Duodenal mucosa (tissue), 2 donors: ENCODE data around the gene SAMHD1.
"Not testable (repeated sequence)": the region's sequence is repeated elsewhere in the genome, so short reads cannot be mapped to it uniquely, and the experiment has no call there.

Experiments
- H3K27ac ChIP-seq: one replicate; pipeline ENCODE4 v1.7.0; 2013; ENCODE audit warnings: low read depth, low read length
- H3K27me3 ChIP-seq, 2 donors: one replicate each; pipeline ENCODE4 v1.7.0; 2013; ENCODE audit warnings: low read length in 2 of 2, control low read depth in 1 of 2; ENCODE audit not compliant: insufficient read depth in 2 of 2, control insufficient read depth in 1 of 2
- H3K36me3 ChIP-seq, 2 donors: one replicate each; pipeline ENCODE4 v1.7.0; 2013; ENCODE audit warnings: low read length in 2 of 2, control low read depth in 1 of 2; ENCODE audit not compliant: insufficient read depth in 2 of 2, control insufficient read depth in 1 of 2
- H3K4me1 ChIP-seq, 2 donors: one replicate each; pipeline ENCODE4 v1.7.0; 2013; ENCODE audit warnings: low read length in 2 of 2, control low read depth in 1 of 2; ENCODE audit not compliant: insufficient read depth in 2 of 2, control insufficient read depth in 1 of 2
- H3K4me3 ChIP-seq, 2 donors: one replicate each; pipeline ENCODE4 v1.7.0; 2013; ENCODE audit warnings: low read length in 2 of 2, low read depth in 1 of 2
- H3K9ac ChIP-seq, 2 donors: one replicate each; pipeline ENCODE4 v1.7.0; 2013; ENCODE audit warnings: low read length in 2 of 2, low read depth in 1 of 2
- H3K9me3 ChIP-seq, 2 donors: one replicate each; pipeline ENCODE4 v1.7.0; 2013; ENCODE audit warnings: low read length in 2 of 2, control low read depth in 1 of 2; ENCODE audit not compliant: control insufficient read depth in 1 of 2

Gene SAMHD1

DNA sequence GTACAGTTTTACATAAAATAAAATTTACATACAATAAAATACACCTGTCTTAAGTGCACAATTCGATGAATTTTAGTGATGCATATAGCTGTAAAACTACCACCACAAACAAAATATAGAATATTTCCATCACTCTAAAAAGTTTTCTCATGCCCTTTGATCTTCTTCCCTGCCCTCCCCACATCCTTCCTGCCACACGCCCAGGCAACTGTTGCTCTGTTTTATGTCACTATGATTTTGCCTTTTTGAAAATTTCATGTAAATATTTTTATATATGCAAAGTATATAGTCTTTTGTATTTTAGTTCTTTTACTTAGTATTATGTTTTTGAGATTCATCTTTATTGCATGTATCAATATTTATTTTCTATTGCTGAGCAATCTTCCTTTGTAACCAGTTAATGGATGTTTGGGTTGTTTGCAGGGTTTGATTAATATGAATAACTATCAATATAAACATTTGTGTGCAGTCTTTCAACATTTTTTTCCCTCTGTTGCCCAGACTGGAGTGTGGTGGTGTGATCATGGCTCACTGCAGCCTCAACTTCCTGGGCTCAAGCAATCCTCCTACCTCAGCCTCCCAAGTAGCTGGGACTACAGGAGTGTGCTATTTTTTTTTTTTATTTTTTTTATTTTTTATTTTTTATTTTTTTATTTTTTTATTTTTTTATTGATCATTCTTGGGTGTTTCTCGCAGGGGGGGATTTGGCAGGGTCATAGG, 23.8 kb upstream of the SAMHD1 start:
- Histone ChIP-seq H3K36me3 (no peaks in the 10 kb centered on the region), H3K27ac (no peak overlapping the region), H3K4me1 (no peaks in the 10 kb centered on the region), H3K27me3 (no peaks in the 10 kb centered on the region), H3K9me3 (no peaks in the 10 kb centered on the region), H3K9ac (no peak overlapping the region), H3K4me3 (no peak overlapping the region)

DNA sequence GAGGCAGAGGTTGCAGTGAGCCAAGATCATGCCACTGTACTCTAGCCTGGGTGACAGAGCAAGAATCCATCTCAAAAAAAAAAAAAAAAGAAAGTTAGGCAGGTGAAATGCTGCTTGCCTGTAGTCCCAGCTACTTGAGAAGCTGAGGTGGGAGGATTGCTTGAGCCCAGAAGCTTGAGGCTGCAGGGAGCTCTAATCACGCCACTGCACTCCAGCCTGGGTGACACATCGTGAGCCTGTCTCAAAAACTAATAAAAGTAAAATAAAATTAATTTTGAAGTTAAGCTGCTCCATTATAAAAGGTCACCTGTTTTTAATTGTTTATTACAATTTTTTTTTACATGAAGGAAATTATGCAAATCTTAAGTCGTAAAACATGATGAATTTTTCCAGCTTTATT, 23.2 kb upstream of the SAMHD1 start:
- Histone ChIP-seq H3K27me3 (no peaks in the 10 kb centered on the region), H3K27ac (no peak overlapping the region), H3K9ac (no peak overlapping the region), H3K4me3 (no peak overlapping the region), H3K9me3 (no peaks in the 10 kb centered on the region), H3K36me3 (no peaks in the 10 kb centered on the region), H3K4me1 (no peaks in the 10 kb centered on the region)

DNA sequence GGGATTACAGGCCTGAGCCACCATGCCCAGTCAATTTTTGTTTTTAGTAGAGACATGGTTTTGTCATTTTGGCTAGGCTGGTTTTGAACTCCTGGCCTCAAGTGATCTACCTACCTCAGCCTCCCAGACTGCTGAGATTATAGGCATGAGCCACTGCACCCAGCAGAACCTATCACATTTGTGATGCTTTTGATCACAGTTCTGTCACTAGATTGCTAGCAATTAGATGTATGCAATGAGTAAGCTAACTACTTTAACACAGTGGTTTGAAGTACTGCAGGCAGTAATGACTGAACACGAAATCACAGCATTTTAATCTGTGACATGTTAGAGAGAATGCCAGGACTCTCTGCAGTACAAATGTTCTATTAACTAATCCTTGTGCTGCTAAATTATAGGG, 19.6 kb upstream of the SAMHD1 start:
- H3K4me1 ChIP-seq: no peaks in the 10 kb centered on the region
- H3K9me3 ChIP-seq: no peaks in the 10 kb centered on the region
- H3K9ac ChIP-seq: no peak overlapping the region
- H3K4me3 ChIP-seq: no peak overlapping the region
- no peak overlapping the region for H3K27ac ChIP-seq
- H3K36me3 ChIP-seq: no peaks in the 10 kb centered on the region
- no peaks in the 10 kb centered on the region for H3K27me3 ChIP-seq

DNA sequence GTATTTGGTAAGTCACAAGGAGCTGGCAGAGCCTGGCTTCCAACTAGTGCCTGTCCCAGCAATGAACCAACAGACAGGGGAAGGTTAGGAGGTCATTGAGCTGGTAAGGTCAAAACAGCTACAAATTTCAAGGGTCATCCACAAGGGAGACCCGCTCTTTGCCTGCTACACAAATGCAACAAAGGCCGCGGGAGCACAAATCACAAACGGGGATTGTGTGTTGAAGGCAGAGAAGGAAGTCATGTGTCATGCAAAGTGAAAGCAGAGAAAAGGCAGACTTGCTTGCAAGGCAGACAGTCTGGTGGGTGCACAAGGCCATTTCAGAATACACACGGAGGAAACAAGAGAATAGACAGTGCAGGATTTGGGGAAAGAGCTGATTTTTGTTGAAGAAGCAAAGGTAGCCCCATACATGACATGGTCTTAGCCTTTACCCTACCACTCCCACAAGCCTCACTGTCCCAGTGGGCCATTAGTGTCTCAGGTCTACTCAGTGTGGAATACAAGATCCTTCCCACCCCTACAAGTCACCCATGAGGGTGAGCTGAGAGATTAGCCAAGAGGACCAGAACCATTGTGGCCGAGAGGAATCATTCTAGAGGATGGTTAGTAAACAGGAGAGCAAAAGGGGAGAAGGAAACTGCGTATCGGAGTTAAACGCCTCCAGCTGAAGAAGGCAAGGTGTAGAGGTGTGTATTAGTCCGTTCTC, 18.1 kb upstream of the SAMHD1 start:
- no peak overlapping the region for H3K27ac ChIP-seq
- H3K4me1 ChIP-seq: no peaks in the 10 kb centered on the region
- no peak overlapping the region for H3K9ac ChIP-seq
- H3K4me3 ChIP-seq: no peak overlapping the region
- H3K36me3 ChIP-seq: no peaks in the 10 kb centered on the region
- no peaks in the 10 kb centered on the region for H3K9me3 ChIP-seq
- no peaks in the 10 kb centered on the region for H3K27me3 ChIP-seq

DNA sequence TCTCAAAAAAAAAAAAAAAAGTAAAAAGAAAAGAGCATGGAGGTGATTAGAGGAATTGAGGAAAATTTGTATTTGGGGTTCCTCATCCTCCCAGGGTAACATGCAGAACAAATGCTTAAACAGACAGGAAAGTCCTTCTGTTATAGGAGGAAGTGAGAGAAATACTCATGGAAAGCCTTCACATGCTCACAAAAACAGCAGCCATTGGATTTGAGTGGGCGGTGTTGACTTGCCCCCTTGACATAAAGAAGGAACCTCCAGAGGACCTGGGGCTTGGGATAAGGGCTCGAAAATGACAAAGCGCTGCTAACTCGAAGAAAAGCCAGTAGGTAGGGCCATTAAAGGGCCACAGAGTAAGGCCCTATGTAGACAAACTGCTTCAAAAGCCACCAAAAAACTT, 17.5 kb upstream of the SAMHD1 start:
- Histone ChIP-seq H3K27me3 (no peaks in the 10 kb centered on the region), H3K27ac (no peak overlapping the region), H3K4me3 (no peak overlapping the region), H3K4me1 (no peaks in the 10 kb centered on the region), H3K9ac (no peak overlapping the region), H3K9me3 (no peaks in the 10 kb centered on the region), H3K36me3 (no peaks in the 10 kb centered on the region)

DNA sequence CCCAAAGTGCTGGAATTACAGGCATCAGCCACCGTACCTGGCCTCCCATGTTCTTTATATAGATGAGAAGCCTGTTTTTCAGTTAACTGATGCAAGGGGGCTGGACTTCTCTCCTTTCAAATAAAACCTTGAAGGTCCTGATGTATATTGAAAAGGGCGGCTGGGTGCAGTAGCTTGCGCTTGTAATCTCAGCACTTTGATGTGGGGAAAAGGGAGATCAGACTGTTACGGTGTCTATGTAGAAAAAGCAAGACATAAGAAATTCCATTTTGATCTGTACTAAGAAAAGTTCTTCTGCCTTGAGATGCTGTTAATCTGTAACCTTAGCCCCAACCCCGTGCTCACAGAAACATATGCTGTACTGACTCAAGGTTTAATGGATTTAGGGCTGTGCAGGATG, 16.1 kb upstream of the SAMHD1 start:
- Histone ChIP-seq H3K36me3 (no peaks in the 10 kb centered on the region), H3K4me3 (no peak overlapping the region), H3K9ac (no peak overlapping the region), H3K27ac (no peak overlapping the region), H3K27me3 (no peaks in the 10 kb centered on the region), H3K9me3 (peaks cover 5 to 6% of the 10 kb centered on the region in 2 donors), H3K4me1 (no peaks in the 10 kb centered on the region)

DNA sequence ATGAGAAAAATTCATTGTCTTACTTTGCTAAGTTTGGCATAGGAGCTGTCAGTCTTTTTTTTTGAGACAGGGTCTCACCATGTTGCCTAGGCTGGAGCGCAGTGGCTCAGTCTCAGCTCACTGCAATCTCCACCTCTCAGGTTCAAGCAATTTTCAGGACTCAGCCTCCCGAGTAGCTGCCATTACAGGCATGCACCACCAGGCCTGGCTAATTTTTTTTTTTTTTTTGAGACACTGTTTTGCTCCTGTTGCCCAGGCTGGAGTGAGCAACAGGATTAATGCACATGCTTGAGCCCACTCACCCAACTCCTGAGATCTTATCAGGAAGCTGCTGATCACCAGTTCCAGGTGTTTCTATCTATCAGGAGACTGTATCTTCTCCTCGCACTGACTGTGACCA, 15.5 kb upstream of the SAMHD1 start:
- H3K36me3 ChIP-seq, H3K27me3 ChIP-seq, H3K4me3 ChIP-seq, H3K4me1 ChIP-seq, H3K9ac ChIP-seq, H3K27ac ChIP-seq: not testable (repeated sequence)
- H3K9me3 ChIP-seq: peaks cover 5 to 12% of the 10 kb centered on the region in 2 donors

DNA sequence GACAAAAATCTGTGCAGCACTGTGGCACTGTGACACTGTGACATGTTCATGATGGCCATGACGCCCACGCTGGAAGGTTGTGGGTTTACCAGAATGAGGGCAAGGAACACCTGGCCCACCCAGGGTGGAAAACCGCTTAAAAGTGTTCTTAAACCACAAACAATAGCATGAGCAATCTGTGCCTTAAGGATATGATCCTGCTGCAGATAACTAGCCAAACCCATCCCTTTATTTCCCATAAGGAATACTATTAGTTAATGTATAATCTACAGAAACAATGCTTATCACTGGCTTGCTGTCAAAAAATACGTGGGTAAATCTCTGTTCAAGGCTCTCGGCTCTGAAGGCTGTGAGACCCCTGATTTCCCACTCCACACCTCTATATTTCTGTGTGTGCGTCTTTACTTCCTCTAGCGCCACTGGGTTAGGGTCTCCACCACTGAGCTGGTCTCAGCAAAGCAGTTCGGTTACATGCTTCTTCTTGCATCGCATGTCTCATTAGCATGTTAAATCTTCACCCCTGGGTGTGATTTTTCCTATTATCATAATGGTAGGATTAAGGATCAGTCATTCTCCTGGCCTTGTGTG, 10.9 kb upstream of the SAMHD1 start:
- H3K36me3 ChIP-seq, H3K4me1 ChIP-seq, H3K27me3 ChIP-seq, H3K9ac ChIP-seq, H3K4me3 ChIP-seq, H3K27ac ChIP-seq: not testable (repeated sequence)
- H3K9me3 ChIP-seq: peaks cover 5 to 13% of the 10 kb centered on the region in 2 donors

DNA sequence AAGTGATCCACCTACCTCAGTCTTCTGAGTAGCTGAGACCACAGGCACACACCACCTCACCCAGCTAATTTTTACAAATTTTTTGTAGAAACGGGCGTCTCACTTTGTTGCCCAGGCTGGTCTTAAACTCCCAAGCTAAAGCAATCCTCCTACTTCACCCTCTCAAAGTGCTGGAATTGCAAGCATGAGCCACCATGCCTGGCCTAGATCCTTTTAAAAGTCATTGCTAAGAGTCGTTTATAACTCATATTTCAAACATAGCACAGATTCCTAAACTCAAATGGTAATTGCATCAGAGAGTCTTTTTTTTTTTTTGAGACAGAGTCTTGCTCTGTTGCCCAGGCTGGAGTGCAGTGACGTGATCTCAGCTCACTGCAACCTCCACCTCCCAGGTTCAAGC, 7.7 kb upstream of the SAMHD1 start:
- no peaks in the 10 kb centered on the region for H3K36me3 ChIP-seq

DNA sequence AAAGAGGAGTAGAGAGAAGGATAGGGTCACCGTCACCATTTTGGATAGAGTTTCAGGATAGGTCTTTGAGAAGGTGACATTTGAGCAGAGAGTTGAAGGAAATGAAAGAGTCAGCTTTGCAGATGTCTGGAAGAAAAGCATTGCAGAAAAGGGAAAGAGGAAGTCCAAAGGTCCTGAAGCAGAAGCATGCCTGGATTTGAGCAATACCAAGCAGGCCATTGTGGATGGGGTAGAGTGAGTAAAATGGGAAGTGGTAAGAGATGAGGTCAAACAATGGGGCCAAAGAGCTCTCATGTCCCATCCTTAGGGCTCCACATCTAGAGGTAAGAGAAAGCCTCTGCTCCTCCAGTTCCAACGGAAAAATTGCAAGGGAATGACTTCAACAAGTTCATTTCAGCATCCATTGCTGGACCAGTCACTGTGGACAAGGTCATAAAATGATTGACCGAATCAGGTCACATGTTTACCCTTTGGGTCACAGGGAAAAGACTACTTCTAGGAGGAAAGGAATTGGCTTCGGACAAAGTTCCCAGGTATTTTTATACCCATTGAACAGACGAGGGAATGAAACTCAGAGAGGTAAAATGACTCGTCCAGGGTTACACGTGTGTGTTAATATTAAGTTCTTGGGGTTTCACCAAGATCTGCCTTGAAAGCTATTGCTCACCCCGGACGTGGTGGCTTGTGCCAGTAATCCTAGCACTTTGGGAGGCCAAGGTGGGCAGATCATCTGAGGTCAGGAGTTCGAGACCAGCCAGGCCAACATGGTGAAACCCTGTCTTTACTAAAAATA, 6.6 kb upstream of the SAMHD1 start:
- Histone ChIP-seq H3K36me3 (no peaks in the 10 kb centered on the region), H3K4me3 (no peak overlapping the region), H3K9ac (no peak overlapping the region), H3K4me1 (peaks cover 8 to 18% of the 10 kb centered on the region in 2 donors), H3K27me3 (no peaks in the 10 kb centered on the region), H3K9me3 (peaks cover 4 to 11% of the 10 kb centered on the region in 2 donors), H3K27ac (no peak overlapping the region)

More for the DNA sequence above, 7.7 kb upstream of the SAMHD1 start:
- Histone ChIP-seq H3K9me3 (peaks cover 5 to 13% of the 10 kb centered on the region in 2 donors), H3K27ac (no peak overlapping the region), H3K4me1 (peaks cover 8 to 18% of the 10 kb centered on the region in 2 donors), H3K27me3 (no peaks in the 10 kb centered on the region), H3K9ac (no peak overlapping the region), H3K4me3 (no peak overlapping the region)
